Measurements from ENCODE around the gene COL13A1. TPM values are rescaled to one million over a fixed set of nuclear protein-coding genes. Genes with fewer than 3 reads are reported as not detected.
A peak's percentile ranks its signal among the peaks of the same experiment; 100 is the strongest.

The COL13A1 gene
- total RNA-seq, 1 donor from 2014 or later, result 9.5 TPM

GRCh38 chr10:69791812-69792211 is 9.9 kb upstream of the COL13A1 start:
- no peak overlapping the region for H3K27ac Mint-ChIP-seq (ENCODE audit: unreplicated experiment)
- H3K9me3 Mint-ChIP-seq, result peaks cover 6% of the 10 kb centered on the region
- TF ChIP-seq CTCF (conservative IDR thresholded peaks at IDR 0.05), result no peak
- peaks cover 3% of the 10 kb centered on the region for H3K4me1 Mint-ChIP-seq
- no peak for DNase-seq (ENCODE audit: low read depth, low spot score)
- no peak overlapping the region for H3K4me3 Mint-ChIP-seq
- no peaks in the 10 kb centered on the region for H3K27me3 Mint-ChIP-seq (ENCODE audit: low read depth)
- no peaks in the 10 kb centered on the region for H3K36me3 Mint-ChIP-seq (ENCODE audit: low read depth)

- no peak for TF ChIP-seq CTCF (conservative IDR thresholded peaks at IDR 0.05)
- no peaks in the 10 kb centered on the region for H3K4me1 Mint-ChIP-seq
- DNase-seq (ENCODE audit: low read depth, low spot score), result no peak
- peaks cover 6% of the 10 kb centered on the region for H3K9me3 Mint-ChIP-seq
- H3K4me3 Mint-ChIP-seq, result no peak overlapping the region
- no peaks in the 10 kb centered on the region for H3K36me3 Mint-ChIP-seq (ENCODE audit: low read depth)
- H3K27ac Mint-ChIP-seq (ENCODE audit: unreplicated experiment), result no peak overlapping the region
- no peaks in the 10 kb centered on the region for H3K27me3 Mint-ChIP-seq (ENCODE audit: low read depth)
These were observed 9.4 kb upstream of the COL13A1 start for GRCh38 chr10:69792341-69792740.

- TF ChIP-seq CTCF (conservative IDR thresholded peaks at IDR 0.05), result no peak
- H3K27ac Mint-ChIP-seq (ENCODE audit: unreplicated experiment), result no peak overlapping the region
- H3K9me3 Mint-ChIP-seq, result peaks cover 6% of the 10 kb centered on the region
- H3K4me3 Mint-ChIP-seq, result no peak overlapping the region
- H3K36me3 Mint-ChIP-seq (ENCODE audit: low read depth), result no peaks in the 10 kb centered on the region
- peaks cover 9% of the 10 kb centered on the region for H3K27me3 Mint-ChIP-seq (ENCODE audit: low read depth)
- H3K4me1 Mint-ChIP-seq, result no peaks in the 10 kb centered on the region
- no peak for DNase-seq (ENCODE audit: low read depth, low spot score)
These were observed 7.0 kb upstream of the COL13A1 start for GRCh38 chr10:69794673-69795072.

- TF ChIP-seq CTCF (conservative IDR thresholded peaks at IDR 0.05), result no peak
- no peak overlapping the region for H3K4me3 Mint-ChIP-seq
- no peak for DNase-seq (ENCODE audit: low read depth, low spot score)
- H3K27ac Mint-ChIP-seq (ENCODE audit: unreplicated experiment), result no peak overlapping the region
- H3K9me3 Mint-ChIP-seq, result peaks cover 6% of the 10 kb centered on the region
- H3K4me1 Mint-ChIP-seq, result peaks cover 3% of the 10 kb centered on the region
- no peaks in the 10 kb centered on the region for H3K36me3 Mint-ChIP-seq (ENCODE audit: low read depth)
- peaks cover 16% of the 10 kb centered on the region for H3K27me3 Mint-ChIP-seq (ENCODE audit: low read depth)
These were observed 6.3 kb upstream of the COL13A1 start for GRCh38 chr10:69795242-69795934.

- H3K27ac Mint-ChIP-seq (ENCODE audit: unreplicated experiment), result no peak overlapping the region
- TF ChIP-seq CTCF (conservative IDR thresholded peaks at IDR 0.05), result no peak
- H3K9me3 Mint-ChIP-seq, result peaks cover 3% of the 10 kb centered on the region
- peak overlapping the region; percentile 31 for H3K4me3 Mint-ChIP-seq
- no peak for DNase-seq (ENCODE audit: low read depth, low spot score)
- no peaks in the 10 kb centered on the region for H3K36me3 Mint-ChIP-seq (ENCODE audit: low read depth)
- H3K27me3 Mint-ChIP-seq (ENCODE audit: low read depth), result peaks cover 36% of the 10 kb centered on the region
- H3K4me1 Mint-ChIP-seq, result peaks cover 11% of the 10 kb centered on the region
These were observed 3.7 kb upstream of the COL13A1 start for GRCh38 chr10:69797959-69798358.

Measured in neural crest cell (in vitro differentiated cells).